Measurements from ENCODE around the gene KRT40. TPM values are rescaled to one million over a fixed set of nuclear protein-coding genes. Genes with fewer than 3 reads are reported as not detected.

The KRT40 gene
- total and polyA plus RNA-seq, 10 of the 15 experiments (the other 5 are each of a cell fraction or from before 2014, with no cell fraction given) = not detected

DNA sequence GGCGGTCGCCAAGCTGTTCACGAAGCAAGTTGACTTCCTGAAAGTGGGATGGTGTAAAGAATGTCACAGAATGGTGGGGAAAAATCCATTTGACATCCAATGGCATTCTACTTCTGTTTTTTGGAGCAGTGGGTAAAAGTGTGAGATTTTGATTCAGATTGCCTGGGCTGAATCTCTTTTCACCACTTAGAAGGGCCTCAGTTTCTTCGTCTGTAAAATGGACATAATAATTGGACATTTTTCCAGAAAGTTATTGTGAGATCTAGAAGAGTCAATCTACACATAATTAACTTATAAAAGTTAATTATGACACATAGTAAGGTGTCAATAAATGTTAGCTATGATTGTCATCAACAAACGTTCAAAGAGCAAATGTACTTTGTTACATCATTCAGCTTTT is 3.0 kb downstream of the KRT40 start (continued):
- TF ChIP-seq, protein P1, sequence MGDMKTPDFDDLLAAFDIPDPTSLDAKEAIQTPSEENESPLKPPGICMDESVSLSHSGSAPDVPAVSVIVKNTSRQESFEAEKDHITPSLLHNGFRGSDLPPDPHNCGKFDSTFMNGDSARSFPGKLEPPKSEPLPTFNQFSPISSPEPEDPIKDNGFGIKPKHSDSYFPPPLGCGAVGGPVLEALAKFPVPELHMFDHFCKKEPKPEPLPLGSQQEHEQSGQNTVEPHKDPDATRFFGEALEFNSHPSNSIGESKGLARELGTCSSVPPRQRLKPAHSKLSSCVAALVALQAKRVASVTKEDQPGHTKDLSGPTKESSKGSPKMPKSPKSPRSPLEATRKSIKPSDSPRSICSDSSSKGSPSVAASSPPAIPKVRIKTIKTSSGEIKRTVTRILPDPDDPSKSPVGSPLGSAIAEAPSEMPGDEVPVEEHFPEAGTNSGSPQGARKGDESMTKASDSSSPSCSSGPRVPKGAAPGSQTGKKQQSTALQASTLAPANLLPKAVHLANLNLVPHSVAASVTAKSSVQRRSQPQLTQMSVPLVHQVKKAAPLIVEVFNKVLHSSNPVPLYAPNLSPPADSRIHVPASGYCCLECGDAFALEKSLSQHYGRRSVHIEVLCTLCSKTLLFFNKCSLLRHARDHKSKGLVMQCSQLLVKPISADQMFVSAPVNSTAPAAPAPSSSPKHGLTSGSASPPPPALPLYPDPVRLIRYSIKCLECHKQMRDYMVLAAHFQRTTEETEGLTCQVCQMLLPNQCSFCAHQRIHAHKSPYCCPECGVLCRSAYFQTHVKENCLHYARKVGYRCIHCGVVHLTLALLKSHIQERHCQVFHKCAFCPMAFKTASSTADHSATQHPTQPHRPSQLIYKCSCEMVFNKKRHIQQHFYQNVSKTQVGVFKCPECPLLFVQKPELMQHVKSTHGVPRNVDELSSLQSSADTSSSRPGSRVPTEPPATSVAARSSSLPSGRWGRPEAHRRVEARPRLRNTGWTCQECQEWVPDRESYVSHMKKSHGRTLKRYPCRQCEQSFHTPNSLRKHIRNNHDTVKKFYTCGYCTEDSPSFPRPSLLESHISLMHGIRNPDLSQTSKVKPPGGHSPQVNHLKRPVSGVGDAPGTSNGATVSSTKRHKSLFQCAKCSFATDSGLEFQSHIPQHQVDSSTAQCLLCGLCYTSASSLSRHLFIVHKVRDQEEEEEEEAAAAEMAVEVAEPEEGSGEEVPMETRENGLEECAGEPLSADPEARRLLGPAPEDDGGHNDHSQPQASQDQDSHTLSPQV (IDR thresholded peaks at IDR 0.05) = no peak
- TF ChIP-seq IKZF2 (IDR thresholded peaks at IDR 0.05) (no peak), SRF (IDR thresholded peaks at IDR 0.05; ENCODE audit: low read depth in 2 of 2, low read length in 2 of 2) (no peak), EP300 (IDR thresholded peaks at IDR 0.05; ENCODE audit: borderline replicate concordance in 1 of 2, control insufficient read depth in 1 of 2, low read depth in 2 of 2, low read length in 2 of 2) (no peak), BACH1 (IDR thresholded peaks at IDR 0.05; ENCODE audit: borderline replicate concordance) (no peak), MXI1 (IDR thresholded peaks at IDR 0.05; ENCODE audit: low read depth, low read length) (no peak), FOXM1 (IDR thresholded peaks at IDR 0.05; ENCODE audit: low read depth, low read length) (no peak)
- TF ChIP-seq, protein P2, sequence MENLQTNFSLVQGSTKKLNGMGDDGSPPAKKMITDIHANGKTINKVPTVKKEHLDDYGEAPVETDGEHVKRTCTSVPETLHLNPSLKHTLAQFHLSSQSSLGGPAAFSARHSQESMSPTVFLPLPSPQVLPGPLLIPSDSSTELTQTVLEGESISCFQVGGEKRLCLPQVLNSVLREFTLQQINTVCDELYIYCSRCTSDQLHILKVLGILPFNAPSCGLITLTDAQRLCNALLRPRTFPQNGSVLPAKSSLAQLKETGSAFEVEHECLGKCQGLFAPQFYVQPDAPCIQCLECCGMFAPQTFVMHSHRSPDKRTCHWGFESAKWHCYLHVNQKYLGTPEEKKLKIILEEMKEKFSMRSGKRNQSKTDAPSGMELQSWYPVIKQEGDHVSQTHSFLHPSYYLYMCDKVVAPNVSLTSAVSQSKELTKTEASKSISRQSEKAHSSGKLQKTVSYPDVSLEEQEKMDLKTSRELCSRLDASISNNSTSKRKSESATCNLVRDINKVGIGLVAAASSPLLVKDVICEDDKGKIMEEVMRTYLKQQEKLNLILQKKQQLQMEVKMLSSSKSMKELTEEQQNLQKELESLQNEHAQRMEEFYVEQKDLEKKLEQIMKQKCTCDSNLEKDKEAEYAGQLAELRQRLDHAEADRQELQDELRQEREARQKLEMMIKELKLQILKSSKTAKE (IDR thresholded peaks at IDR 0.05; ENCODE audit: low read depth, poor library complexity, severe bottlenecking) = no peak
